ENCODE measurements around the gene KLHL29.

Gene KLHL29

GRCh38 chr2:23507267-23508065 is 122.5 kb downstream of the KLHL29 start:
- TF ChIP-seq POLR2A (IDR thresholded peaks at IDR 0.05; ENCODE audit: extremely low read depth, insufficient read length) (no peak), MAX (IDR thresholded peaks at IDR 0.05; ENCODE audit: low read depth, low read length) (no peak), MYC (IDR thresholded peaks at IDR 0.05; ENCODE audit: low read depth, low read length) (no peak)
- TF ChIP-seq, protein P1, sequence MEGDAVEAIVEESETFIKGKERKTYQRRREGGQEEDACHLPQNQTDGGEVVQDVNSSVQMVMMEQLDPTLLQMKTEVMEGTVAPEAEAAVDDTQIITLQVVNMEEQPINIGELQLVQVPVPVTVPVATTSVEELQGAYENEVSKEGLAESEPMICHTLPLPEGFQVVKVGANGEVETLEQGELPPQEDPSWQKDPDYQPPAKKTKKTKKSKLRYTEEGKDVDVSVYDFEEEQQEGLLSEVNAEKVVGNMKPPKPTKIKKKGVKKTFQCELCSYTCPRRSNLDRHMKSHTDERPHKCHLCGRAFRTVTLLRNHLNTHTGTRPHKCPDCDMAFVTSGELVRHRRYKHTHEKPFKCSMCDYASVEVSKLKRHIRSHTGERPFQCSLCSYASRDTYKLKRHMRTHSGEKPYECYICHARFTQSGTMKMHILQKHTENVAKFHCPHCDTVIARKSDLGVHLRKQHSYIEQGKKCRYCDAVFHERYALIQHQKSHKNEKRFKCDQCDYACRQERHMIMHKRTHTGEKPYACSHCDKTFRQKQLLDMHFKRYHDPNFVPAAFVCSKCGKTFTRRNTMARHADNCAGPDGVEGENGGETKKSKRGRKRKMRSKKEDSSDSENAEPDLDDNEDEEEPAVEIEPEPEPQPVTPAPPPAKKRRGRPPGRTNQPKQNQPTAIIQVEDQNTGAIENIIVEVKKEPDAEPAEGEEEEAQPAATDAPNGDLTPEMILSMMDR (IDR thresholded peaks at IDR 0.05; ENCODE audit: low read depth, low read length): no peak
- no peak overlapping the region for H3K4me3 ChIP-seq (ENCODE audit: low read depth, low read length)
- no peak for DNase-seq (ENCODE audit: low read depth)

DNA sequence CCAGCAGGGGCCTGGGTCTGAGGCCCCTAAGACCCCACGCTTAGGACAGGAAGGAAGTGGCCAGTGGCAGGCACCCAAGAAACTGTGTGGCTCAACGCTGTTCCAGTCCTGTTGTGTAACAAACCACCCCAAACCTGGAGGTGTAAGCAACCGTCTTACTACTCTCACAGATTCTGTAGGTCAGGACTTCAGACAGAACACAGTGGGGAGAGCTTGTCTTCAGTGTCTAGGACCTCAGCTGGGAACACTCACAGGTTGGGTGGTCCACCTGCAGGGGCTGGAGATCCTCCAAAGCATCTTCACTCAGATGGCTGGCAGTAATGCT is 123.0 kb downstream of the KLHL29 start:
- TF ChIP-seq POLR2A (IDR thresholded peaks at IDR 0.05; ENCODE audit: extremely low read depth, insufficient read length): no peak
- TF ChIP-seq, protein P1 (IDR thresholded peaks at IDR 0.05; ENCODE audit: low read depth, low read length): no peak
- no peak for TF ChIP-seq MAX (IDR thresholded peaks at IDR 0.05; ENCODE audit: low read depth, low read length)
- no peak for TF ChIP-seq MYC (IDR thresholded peaks at IDR 0.05; ENCODE audit: low read depth, low read length)
- peak; percentile 66 for DNase-seq (ENCODE audit: low read depth)
- no peak overlapping the region for H3K4me3 ChIP-seq (ENCODE audit: low read depth, low read length)

DNA sequence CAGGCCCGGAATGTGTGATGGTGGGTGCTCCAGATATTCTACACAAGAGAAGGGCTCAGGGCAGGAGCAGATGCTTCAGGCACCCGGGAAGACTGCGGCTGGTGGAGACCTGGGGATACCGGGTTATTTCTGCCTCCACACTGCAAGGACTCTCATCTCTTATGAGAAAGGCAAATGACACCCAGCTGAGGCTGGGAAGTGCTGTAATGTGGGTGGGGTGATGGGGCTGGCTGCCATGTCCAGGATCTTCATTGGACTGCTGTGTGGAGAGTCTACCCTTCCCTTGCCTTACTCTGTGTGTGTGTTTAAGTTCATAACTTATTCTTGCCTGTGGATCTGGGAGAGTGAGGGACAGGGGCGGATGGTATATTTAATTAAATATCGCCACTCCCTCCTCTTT is 124.1 kb downstream of the KLHL29 start:
- no peak for TF ChIP-seq POLR2A (IDR thresholded peaks at IDR 0.05; ENCODE audit: extremely low read depth, insufficient read length)
- no peak for TF ChIP-seq MAX (IDR thresholded peaks at IDR 0.05; ENCODE audit: low read depth, low read length)
- TF ChIP-seq, protein P1 (IDR thresholded peaks at IDR 0.05; ENCODE audit: low read depth, low read length): no peak
- no peak for TF ChIP-seq MYC (IDR thresholded peaks at IDR 0.05; ENCODE audit: low read depth, low read length)
- no peak overlapping the region for H3K4me3 ChIP-seq (ENCODE audit: low read depth, low read length)
- DNase-seq (ENCODE audit: low read depth): no peak

DNA sequence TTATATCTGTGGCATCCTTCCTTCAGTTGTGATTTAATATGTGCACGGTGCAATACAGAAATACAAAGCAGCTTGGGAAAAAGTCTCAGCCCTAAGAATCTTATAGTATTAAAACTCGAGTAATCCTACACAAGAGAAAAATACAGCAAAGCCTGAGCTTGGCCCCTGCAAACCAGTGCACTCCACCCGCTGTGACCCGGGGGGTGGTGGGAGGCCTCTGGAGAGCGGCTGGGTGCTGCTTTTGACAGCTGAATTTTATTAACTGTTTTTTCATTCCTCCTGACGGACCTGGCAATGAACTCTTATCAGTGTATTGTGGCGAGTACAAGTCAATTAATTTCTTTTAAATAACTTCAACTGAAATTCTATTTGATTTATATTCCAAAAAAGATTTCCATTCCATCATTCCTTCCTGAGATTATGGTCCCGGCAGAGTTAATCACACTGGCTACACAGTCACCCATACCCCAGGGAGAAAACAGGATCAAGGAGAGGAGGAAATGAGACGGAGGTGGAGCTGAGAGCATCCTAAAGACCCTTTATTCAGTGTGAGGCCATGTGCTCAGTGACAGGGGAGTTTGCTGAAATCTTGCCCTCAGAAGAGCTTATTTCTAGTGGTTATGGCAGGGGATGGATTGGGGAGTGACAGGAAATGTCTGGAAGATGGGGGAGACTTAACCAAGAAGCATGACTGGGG is 124.8 kb downstream of the KLHL29 start:
- TF ChIP-seq MAX (IDR thresholded peaks at IDR 0.05; ENCODE audit: low read depth, low read length) (no peak), POLR2A (IDR thresholded peaks at IDR 0.05; ENCODE audit: extremely low read depth, insufficient read length) (no peak), MYC (IDR thresholded peaks at IDR 0.05; ENCODE audit: low read depth, low read length) (no peak)
- TF ChIP-seq, protein P1 (IDR thresholded peaks at IDR 0.05; ENCODE audit: low read depth, low read length): no peak
- H3K4me3 ChIP-seq (ENCODE audit: low read depth, low read length): no peak overlapping the region
- no peak for DNase-seq (ENCODE audit: low read depth)

DNA sequence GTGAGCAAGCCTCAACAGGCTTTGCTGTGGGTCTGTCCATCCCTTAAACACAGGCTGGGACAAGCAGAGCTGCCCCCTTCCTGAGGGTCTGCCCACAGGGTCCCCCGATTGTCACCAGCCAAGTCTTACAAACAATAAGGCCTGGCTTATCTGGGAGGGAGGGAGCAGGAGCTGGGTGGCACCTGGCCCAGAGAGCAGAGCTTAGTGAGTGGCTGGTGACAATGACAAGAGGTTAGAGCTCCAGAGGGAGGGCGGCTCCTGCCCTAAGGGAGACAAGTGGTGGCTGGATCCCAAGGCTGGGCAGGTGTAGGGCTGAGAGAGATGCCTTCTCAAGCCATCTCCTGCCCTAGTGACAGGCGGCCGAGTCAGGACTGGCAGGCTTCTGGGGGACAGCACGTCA is 125.5 kb downstream of the KLHL29 start:
- no peak for DNase-seq (ENCODE audit: low read depth)
- no peak overlapping the region for H3K4me3 ChIP-seq (ENCODE audit: low read depth, low read length)
- TF ChIP-seq POLR2A (IDR thresholded peaks at IDR 0.05; ENCODE audit: extremely low read depth, insufficient read length) (no peak), MYC (IDR thresholded peaks at IDR 0.05; ENCODE audit: low read depth, low read length) (no peak), MAX (IDR thresholded peaks at IDR 0.05; ENCODE audit: low read depth, low read length) (no peak)
- TF ChIP-seq, protein P1 (IDR thresholded peaks at IDR 0.05; ENCODE audit: low read depth, low read length): no peak

Measured in NB4 (cell line).